ENCODE data around the gene FBXO3. TPM values are rescaled to one million over a fixed set of nuclear protein-coding genes. Genes with fewer than 3 reads are reported as not detected.
A peak's percentile ranks its signal among the peaks of the same experiment; 100 is the strongest.

The FBXO3 gene
- total and polyA plus RNA-seq, 9 of the 15 experiments (the other 6 are each of a cell fraction or from before 2014, with no cell fraction given) = 11.6 to 59.3 (median 29.2) TPM

- TF ChIP-seq, protein P1, sequence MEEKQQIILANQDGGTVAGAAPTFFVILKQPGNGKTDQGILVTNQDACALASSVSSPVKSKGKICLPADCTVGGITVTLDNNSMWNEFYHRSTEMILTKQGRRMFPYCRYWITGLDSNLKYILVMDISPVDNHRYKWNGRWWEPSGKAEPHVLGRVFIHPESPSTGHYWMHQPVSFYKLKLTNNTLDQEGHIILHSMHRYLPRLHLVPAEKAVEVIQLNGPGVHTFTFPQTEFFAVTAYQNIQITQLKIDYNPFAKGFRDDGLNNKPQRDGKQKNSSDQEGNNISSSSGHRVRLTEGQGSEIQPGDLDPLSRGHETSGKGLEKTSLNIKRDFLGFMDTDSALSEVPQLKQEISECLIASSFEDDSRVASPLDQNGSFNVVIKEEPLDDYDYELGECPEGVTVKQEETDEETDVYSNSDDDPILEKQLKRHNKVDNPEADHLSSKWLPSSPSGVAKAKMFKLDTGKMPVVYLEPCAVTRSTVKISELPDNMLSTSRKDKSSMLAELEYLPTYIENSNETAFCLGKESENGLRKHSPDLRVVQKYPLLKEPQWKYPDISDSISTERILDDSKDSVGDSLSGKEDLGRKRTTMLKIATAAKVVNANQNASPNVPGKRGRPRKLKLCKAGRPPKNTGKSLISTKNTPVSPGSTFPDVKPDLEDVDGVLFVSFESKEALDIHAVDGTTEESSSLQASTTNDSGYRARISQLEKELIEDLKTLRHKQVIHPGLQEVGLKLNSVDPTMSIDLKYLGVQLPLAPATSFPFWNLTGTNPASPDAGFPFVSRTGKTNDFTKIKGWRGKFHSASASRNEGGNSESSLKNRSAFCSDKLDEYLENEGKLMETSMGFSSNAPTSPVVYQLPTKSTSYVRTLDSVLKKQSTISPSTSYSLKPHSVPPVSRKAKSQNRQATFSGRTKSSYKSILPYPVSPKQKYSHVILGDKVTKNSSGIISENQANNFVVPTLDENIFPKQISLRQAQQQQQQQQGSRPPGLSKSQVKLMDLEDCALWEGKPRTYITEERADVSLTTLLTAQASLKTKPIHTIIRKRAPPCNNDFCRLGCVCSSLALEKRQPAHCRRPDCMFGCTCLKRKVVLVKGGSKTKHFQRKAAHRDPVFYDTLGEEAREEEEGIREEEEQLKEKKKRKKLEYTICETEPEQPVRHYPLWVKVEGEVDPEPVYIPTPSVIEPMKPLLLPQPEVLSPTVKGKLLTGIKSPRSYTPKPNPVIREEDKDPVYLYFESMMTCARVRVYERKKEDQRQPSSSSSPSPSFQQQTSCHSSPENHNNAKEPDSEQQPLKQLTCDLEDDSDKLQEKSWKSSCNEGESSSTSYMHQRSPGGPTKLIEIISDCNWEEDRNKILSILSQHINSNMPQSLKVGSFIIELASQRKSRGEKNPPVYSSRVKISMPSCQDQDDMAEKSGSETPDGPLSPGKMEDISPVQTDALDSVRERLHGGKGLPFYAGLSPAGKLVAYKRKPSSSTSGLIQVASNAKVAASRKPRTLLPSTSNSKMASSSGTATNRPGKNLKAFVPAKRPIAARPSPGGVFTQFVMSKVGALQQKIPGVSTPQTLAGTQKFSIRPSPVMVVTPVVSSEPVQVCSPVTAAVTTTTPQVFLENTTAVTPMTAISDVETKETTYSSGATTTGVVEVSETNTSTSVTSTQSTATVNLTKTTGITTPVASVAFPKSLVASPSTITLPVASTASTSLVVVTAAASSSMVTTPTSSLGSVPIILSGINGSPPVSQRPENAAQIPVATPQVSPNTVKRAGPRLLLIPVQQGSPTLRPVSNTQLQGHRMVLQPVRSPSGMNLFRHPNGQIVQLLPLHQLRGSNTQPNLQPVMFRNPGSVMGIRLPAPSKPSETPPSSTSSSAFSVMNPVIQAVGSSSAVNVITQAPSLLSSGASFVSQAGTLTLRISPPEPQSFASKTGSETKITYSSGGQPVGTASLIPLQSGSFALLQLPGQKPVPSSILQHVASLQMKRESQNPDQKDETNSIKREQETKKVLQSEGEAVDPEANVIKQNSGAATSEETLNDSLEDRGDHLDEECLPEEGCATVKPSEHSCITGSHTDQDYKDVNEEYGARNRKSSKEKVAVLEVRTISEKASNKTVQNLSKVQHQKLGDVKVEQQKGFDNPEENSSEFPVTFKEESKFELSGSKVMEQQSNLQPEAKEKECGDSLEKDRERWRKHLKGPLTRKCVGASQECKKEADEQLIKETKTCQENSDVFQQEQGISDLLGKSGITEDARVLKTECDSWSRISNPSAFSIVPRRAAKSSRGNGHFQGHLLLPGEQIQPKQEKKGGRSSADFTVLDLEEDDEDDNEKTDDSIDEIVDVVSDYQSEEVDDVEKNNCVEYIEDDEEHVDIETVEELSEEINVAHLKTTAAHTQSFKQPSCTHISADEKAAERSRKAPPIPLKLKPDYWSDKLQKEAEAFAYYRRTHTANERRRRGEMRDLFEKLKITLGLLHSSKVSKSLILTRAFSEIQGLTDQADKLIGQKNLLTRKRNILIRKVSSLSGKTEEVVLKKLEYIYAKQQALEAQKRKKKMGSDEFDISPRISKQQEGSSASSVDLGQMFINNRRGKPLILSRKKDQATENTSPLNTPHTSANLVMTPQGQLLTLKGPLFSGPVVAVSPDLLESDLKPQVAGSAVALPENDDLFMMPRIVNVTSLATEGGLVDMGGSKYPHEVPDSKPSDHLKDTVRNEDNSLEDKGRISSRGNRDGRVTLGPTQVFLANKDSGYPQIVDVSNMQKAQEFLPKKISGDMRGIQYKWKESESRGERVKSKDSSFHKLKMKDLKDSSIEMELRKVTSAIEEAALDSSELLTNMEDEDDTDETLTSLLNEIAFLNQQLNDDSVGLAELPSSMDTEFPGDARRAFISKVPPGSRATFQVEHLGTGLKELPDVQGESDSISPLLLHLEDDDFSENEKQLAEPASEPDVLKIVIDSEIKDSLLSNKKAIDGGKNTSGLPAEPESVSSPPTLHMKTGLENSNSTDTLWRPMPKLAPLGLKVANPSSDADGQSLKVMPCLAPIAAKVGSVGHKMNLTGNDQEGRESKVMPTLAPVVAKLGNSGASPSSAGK (IDR thresholded peaks at IDR 0.05) = peak; percentile 37; the same call in 1 of the 2 replicates
- TF ChIP-seq CBFA2T2 (conservative IDR thresholded peaks at IDR 0.05) (peak; percentile 94), NCOA4 (IDR thresholded peaks at IDR 0.05; ENCODE audit: partially characterized antibody) (peak; percentile 49), NCOR1 (IDR thresholded peaks at IDR 0.05) (peak; percentile 94), GATA2 (CRISPR knock-in tag; IDR thresholded peaks at IDR 0.05) (peak; percentile 88), MECOM (CRISPR knock-in tag; IDR thresholded peaks at IDR 0.05) (peak; percentile 56; the same call in 1 of the 2 replicates), MYBL2 (IDR thresholded peaks at IDR 0.05; ENCODE audit: low read depth) (peak; percentile 84), MYBL2 (CRISPR knock-in tag; IDR thresholded peaks at IDR 0.05; ENCODE audit: borderline replicate concordance) (no peak), HDAC3 (IDR thresholded peaks at IDR 0.05; ENCODE audit: borderline replicate concordance, partially characterized antibody) (peak; percentile 76), STAT5A (IDR thresholded peaks at IDR 0.05; ENCODE audit: borderline replicate concordance, low read length) (peak; percentile 94), TCF7 (IDR thresholded peaks at IDR 0.05; ENCODE audit: borderline replicate concordance) (peak; percentile 44; the same call in 1 of the 2 replicates), SMARCC2 (IDR thresholded peaks at IDR 0.05; ENCODE audit: low read depth) (peak; percentile 82), KDM1A (IDR thresholded peaks at IDR 0.05) (peak; percentile 94 to 96), ZNF24 (IDR thresholded peaks at IDR 0.05) (peak; percentile 48; the same call in 1 of the 2 replicates), CREB1 (IDR thresholded peaks at IDR 0.05) (peak; percentile 71; the same call in 1 of the 2 replicates), CREB1 (CRISPR knock-in tag; IDR thresholded peaks at IDR 0.05) (no peak), PHB2 (IDR thresholded peaks at IDR 0.05; ENCODE audit: low read depth) (peak; percentile 85), TAF1 (IDR thresholded peaks at IDR 0.05; ENCODE audit: control insufficient read depth, extremely low read depth, insufficient read depth, low read length, severe bottlenecking) (peak; percentile 43)
- TF ChIP-seq, protein P2, sequence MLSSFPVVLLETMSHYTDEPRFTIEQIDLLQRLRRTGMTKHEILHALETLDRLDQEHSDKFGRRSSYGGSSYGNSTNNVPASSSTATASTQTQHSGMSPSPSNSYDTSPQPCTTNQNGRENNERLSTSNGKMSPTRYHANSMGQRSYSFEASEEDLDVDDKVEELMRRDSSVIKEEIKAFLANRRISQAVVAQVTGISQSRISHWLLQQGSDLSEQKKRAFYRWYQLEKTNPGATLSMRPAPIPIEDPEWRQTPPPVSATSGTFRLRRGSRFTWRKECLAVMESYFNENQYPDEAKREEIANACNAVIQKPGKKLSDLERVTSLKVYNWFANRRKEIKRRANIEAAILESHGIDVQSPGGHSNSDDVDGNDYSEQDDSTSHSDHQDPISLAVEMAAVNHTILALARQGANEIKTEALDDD (IDR thresholded peaks at IDR 0.05) = peak; percentile 80
Observed at GRCh38 chr11:33737362-33737821, 36.9 kb downstream of the FBXO3 start (continued).
